GM12874 (cell line): ENCODE measurements around the gene SEC11A.

Source experiments
- TF ChIP-seq, protein P1 (sequence below): IDR thresholded peaks from 2 replicates; pipeline ENCODE4 v1.5.1; 2011; ENCODE audit warnings: low read depth, mild to moderate bottlenecking, control low read depth, low read length, moderate library complexity; ENCODE audit not compliant: insufficient read depth

The SEC11A gene

GRCh38 chr15:84625123-84625522 is 90.8 kb downstream of the SEC11A start:
- TF ChIP-seq, protein P1, sequence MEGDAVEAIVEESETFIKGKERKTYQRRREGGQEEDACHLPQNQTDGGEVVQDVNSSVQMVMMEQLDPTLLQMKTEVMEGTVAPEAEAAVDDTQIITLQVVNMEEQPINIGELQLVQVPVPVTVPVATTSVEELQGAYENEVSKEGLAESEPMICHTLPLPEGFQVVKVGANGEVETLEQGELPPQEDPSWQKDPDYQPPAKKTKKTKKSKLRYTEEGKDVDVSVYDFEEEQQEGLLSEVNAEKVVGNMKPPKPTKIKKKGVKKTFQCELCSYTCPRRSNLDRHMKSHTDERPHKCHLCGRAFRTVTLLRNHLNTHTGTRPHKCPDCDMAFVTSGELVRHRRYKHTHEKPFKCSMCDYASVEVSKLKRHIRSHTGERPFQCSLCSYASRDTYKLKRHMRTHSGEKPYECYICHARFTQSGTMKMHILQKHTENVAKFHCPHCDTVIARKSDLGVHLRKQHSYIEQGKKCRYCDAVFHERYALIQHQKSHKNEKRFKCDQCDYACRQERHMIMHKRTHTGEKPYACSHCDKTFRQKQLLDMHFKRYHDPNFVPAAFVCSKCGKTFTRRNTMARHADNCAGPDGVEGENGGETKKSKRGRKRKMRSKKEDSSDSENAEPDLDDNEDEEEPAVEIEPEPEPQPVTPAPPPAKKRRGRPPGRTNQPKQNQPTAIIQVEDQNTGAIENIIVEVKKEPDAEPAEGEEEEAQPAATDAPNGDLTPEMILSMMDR = no peak

DNA sequence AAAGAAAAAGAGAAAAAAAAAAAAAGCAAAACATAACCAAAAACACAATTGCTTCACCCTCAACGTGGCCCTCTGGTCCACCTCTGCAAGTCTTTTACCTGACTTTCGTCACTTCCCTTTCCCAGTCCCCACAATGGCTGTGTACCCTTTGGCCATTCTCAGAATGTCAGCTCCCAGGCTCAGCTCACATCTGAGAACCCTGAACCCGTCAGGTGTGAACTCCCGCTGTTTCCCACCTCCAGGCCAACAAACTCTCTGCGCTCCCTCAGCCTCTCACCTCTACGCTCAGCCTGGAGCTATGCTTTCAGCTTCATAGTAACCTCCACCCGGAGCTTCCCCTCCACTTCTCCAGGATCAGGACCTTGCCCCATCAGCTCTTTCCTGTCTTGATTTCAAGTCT is 91.6 kb downstream of the SEC11A start:
- TF ChIP-seq, protein P1 = no peak

DNA sequence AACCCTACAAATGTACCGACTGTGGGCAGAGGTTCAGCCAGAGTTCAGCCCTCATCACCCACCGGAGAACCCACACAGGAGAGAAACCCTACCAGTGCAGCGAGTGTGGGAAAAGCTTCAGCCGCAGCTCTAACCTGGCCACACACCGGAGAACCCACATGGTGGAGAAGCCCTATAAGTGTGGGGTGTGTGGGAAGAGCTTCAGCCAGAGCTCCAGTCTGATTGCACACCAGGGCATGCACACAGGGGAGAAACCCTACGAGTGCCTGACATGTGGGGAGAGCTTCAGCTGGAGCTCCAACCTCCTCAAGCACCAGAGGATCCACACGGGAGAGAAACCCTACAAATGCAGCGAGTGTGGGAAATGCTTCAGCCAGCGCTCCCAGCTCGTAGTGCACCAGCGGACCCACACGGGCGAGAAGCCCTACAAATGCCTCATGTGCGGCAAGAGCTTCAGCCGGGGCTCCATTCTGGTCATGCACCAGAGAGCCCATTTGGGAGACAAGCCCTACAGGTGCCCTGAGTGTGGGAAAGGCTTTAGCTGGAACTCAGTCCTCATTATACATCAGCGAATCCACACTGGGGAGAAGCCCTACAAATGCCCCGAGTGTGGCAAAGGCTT is 94.5 kb downstream of the SEC11A start:
- TF ChIP-seq, protein P1 = no peak

- TF ChIP-seq, protein P1 = no peak
Observed at GRCh38 chr15:84620626-84621025, 95.3 kb downstream of the SEC11A start.
